Neural progenitor cell (in vitro differentiated cells): ENCODE results near the gene RPP25. TPM values are rescaled to one million over a fixed set of nuclear protein-coding genes. Genes with fewer than 3 reads are reported as not detected.

ENCODE experiments used
- DNase-seq: peaks from one replicate; pipeline ENCODE4 v3.0.0-alpha.2; 2016; ENCODE audit warnings: low spot score
- H2AFZ ChIP-seq: fragments of 200-600 bp; sonication (generic); replicated peaks from 2 replicates; pipeline ENCODE4 v1.6.1; 2016; ENCODE audit warnings: antibody characterized with exemption
- H3F3A ChIP-seq: fragments of 200-600 bp; sonication (generic); 2 replicates; pipeline ENCODE4 v1.6.1; 2016; ENCODE audit warnings: antibody characterized with exemption, low read depth
- H3K27ac ChIP-seq: fragments of 200-600 bp; sonication (generic); 2 replicates; pipeline ENCODE4 v1.5.1; 2016; ENCODE audit warnings: mild to moderate bottlenecking
- H3K27me3 ChIP-seq: fragments of 200-600 bp; sonication (generic); 2 replicates; pipeline ENCODE4 v1.6.1; 2016; ENCODE audit warnings: mild to moderate bottlenecking, moderate library complexity
- H3K36me3 ChIP-seq: fragments of 200-600 bp; sonication (generic); 2 replicates; pipeline ENCODE4 v1.5.1; 2016
- H3K4me1 ChIP-seq: fragments of 200-600 bp; sonication (generic); 2 replicates; pipeline ENCODE4 v1.6.1; 2016; ENCODE audit warnings: mixed run types
- H3K4me2 ChIP-seq: fragments of 200-600 bp; sonication (generic); 2 replicates; pipeline ENCODE4 v1.6.1; 2016
- H3K4me3 ChIP-seq: fragments of 200-600 bp; sonication (generic); 2 replicates; pipeline ENCODE4 v1.5.1; 2016
- H3K79me2 ChIP-seq: fragments of 200-600 bp; sonication (generic); 2 replicates; pipeline ENCODE4 v1.6.1; 2016; ENCODE audit warnings: low read depth
- H3K9ac ChIP-seq: fragments of 200-600 bp; sonication (generic); 2 replicates; pipeline ENCODE4 v1.6.1; 2016
- H3K9me3 ChIP-seq: fragments of 200-600 bp; sonication (generic); 2 replicates; pipeline ENCODE4 v1.5.1; 2016; ENCODE audit warnings: low read depth
- H4K20me1 ChIP-seq: fragments of 200-600 bp; sonication (generic); 2 replicates; pipeline ENCODE4 v1.6.1; 2016; ENCODE audit warnings: low read depth
- H3K27ac Mint-ChIP-seq: 3 replicates; pipeline ENCODE4 v1.8.0; 2021; ENCODE audit warnings: mixed read lengths
- H3K27me3 Mint-ChIP-seq: 2 replicates; pipeline ENCODE4 v1.8.0; 2022; ENCODE audit warnings: low read depth, mild to moderate bottlenecking, inconsistent platforms, moderate library complexity, mixed read lengths; ENCODE audit not compliant: insufficient read depth
- H3K36me3 Mint-ChIP-seq: 3 replicates; pipeline ENCODE4 v1.8.0; 2021; ENCODE audit warnings: mixed read lengths
- H3K4me1 Mint-ChIP-seq: 3 replicates; pipeline ENCODE4 v1.8.0; 2021; ENCODE audit warnings: mixed read lengths
- H3K4me3 Mint-ChIP-seq: 3 replicates; pipeline ENCODE4 v1.8.0; 2021; ENCODE audit warnings: mild to moderate bottlenecking, moderate library complexity, mixed read lengths
- H3K9me3 Mint-ChIP-seq: 3 replicates; pipeline ENCODE4 v1.8.0; 2020; ENCODE audit warnings: mixed read lengths
- CTCF ChIP-seq: fragments of 200-600 bp; sonication (generic); IDR thresholded peaks from 2 replicates; pipeline ENCODE4 v1.5.1; 2017; ENCODE audit warnings: antibody characterized with exemption, mild to moderate bottlenecking
- EZH2 ChIP-seq: fragments of 200-600 bp; sonication (generic); IDR thresholded peaks from 2 replicates; pipeline ENCODE4 v1.6.1; 2017; ENCODE audit warnings: antibody characterized with exemption, mild to moderate bottlenecking, moderate library complexity
- EZH2phosphoT487 ChIP-seq: fragments of 200-600 bp; sonication (generic); IDR thresholded peaks from 2 replicates; pipeline ENCODE4 v1.6.1; 2017; ENCODE audit warnings: antibody characterized with exemption
- small RNA-seq: library from RNA; depleted of rRNA; stranded (forward); fragments of <200 nt; gene quantifications from one replicate; pipeline ENCODE3, GENCODE V24; 2015
- total RNA-seq: library from RNA; depleted of rRNA; stranded (reverse); fragments of >200 nt; gene quantifications from 2 replicates; pipeline ENCODE4 v1.2.3, GENCODE V29; 2015; ENCODE audit warnings: low replicate concordance

Gene RPP25
- total RNA-seq, 1 donor from 2014 or later = 2.5 TPM

- Mint-ChIP-seq H3K36me3 (peaks cover 40% of the 10 kb centered on the region), H3K27ac (peak within 1 kb of the TSS; percentile 93), H3K9me3 (no peaks in the 10 kb centered on the region), H3K27me3 (no peaks in the 10 kb centered on the region), H3K4me3 (peak within 1 kb of the TSS; percentile 95), H3K4me1 (peaks cover 23% of the 10 kb centered on the region)
- H3K4me2 ChIP-seq = peak within 1 kb of the TSS; percentile 90
- no peaks in the 10 kb centered on the region for H3K27me3 ChIP-seq
- peak within 1 kb of the TSS; percentile 81 for H3K27ac ChIP-seq
- H3K9me3 ChIP-seq = no peaks in the 10 kb centered on the region
- peaks cover 44% of the 10 kb centered on the region for H3F3A ChIP-seq
- DNase-seq = peak; percentile 97
- peaks cover 9% of the 10 kb centered on the region for H3K4me1 ChIP-seq
- TF ChIP-seq EZH2 = no peak
- peaks cover 20% of the 10 kb centered on the region for H3K79me2 ChIP-seq
- peak within 1 kb of the TSS; percentile 73 for H3K9ac ChIP-seq
- peak within 1 kb of the TSS; percentile 98 for H3K4me3 ChIP-seq
- H3K36me3 ChIP-seq = no peaks in the 10 kb centered on the region
- no peaks in the 10 kb centered on the region for H4K20me1 ChIP-seq
- peak within 1 kb of the TSS; percentile 97 for H2AFZ ChIP-seq
Observed at GRCh38 chr15:74906450-74907162, 50.0 kb downstream of the RPP25 start, which contains the start of gene FAM219B. Gene FAM219B (minus strand): TSS chr15:74906851. CDS start chr15:74906800, 51 bp downstream.

GRCh38 chr15:74906067-74906449 is 50.5 kb downstream of the RPP25 start:
- Histone ChIP-seq H3F3A (peaks cover 44% of the 10 kb centered on the region), H3K27ac (peak overlapping the region; percentile 81), H2AFZ (peak overlapping the region; percentile 97), H3K36me3 (peaks cover 3% of the 10 kb centered on the region), H3K4me1 (peaks cover 9% of the 10 kb centered on the region), H3K9ac (peak overlapping the region; percentile 73), H3K9me3 (no peaks in the 10 kb centered on the region), H4K20me1 (no peaks in the 10 kb centered on the region), H3K4me2 (peak overlapping the region; percentile 90), H3K4me3 (peak overlapping the region; percentile 98), H3K27me3 (no peaks in the 10 kb centered on the region), H3K79me2 (peaks cover 23% of the 10 kb centered on the region)
- Mint-ChIP-seq H3K27me3 (no peaks in the 10 kb centered on the region), H3K9me3 (no peaks in the 10 kb centered on the region), H3K4me1 (peaks cover 23% of the 10 kb centered on the region), H3K27ac (peak overlapping the region; percentile 81), H3K4me3 (peak overlapping the region; percentile 95), H3K36me3 (peaks cover 36% of the 10 kb centered on the region)
- peak; percentile 70 for DNase-seq
- TF ChIP-seq EZH2phosphoT487 = no peak
- no peak for TF ChIP-seq EZH2
- no peak for TF ChIP-seq CTCF

Small RNA genes within 50 kb of the gene (small RNA-seq; reads per million reads assigned to genes)
- gene RF00019 = not detected

Other genes with a start within 250 kb of the RPP25 start
- 0.15 TPM in 1 of 2 replicates, not detected in the other for gene CYP1A1, start 231.2 kb downstream of the RPP25 start, total RNA-seq
- not detected in 2 replicates for gene CYP1A2, start 207.9 kb downstream of the RPP25 start, total RNA-seq
- 18.3 and 25.4 TPM in 2 replicates for gene CSK, start 174.7 kb downstream of the RPP25 start, total RNA-seq
- not detected in 2 replicates for gene LMAN1L, start 143.9 kb downstream of the RPP25 start, total RNA-seq
- gene CPLX3, start 130.1 kb downstream of the RPP25 start, total RNA-seq = not detected in 2 replicates
- gene ULK3, start 113.6 kb downstream of the RPP25 start, total RNA-seq = 22.7 and 37.4 TPM in 2 replicates
- 19.4 and 44.5 TPM in 2 replicates for gene SCAMP2, start 83.4 kb downstream of the RPP25 start, total RNA-seq
- gene MPI, start 66.7 kb downstream of the RPP25 start, total RNA-seq = 77.7 and 106 TPM in 2 replicates
- gene FAM219B, start 49.9 kb downstream of the RPP25 start, total RNA-seq = 120 and 124 TPM in 2 replicates
- 144 and 200 TPM in 2 replicates for gene COX5A, start 18.7 kb downstream of the RPP25 start, total RNA-seq
- gene SCAMP5, start 38.8 kb upstream of the RPP25 start, total RNA-seq = 16.4 and 24.9 TPM in 2 replicates
- 15.8 and 38.6 TPM in 2 replicates for gene PPCDC, start 66.8 kb upstream of the RPP25 start, total RNA-seq
- 1.2 and 7.1 TPM in 2 replicates for gene C15orf39, start 245.1 kb upstream of the RPP25 start, total RNA-seq